Measurements from ENCODE around the gene LRRC27.
A peak's percentile ranks its signal among the peaks of the same experiment; 100 is the strongest.

Gene LRRC27

GRCh38 chr10:132360766-132361447 lies 28.9 kb downstream of the LRRC27 start:
- no peak for DNase-seq

- DNase-seq = no peak
Observed at GRCh38 chr10:132361581-132362101, 29.6 kb downstream of the LRRC27 start.

- DNase-seq = no peak
Observed at GRCh38 chr10:132362151-132362611, 30.2 kb downstream of the LRRC27 start.

GRCh38 chr10:132363376-132363775 lies 31.4 kb downstream of the LRRC27 start:
- no peak for DNase-seq

- DNase-seq = peak; percentile 13
Observed at GRCh38 chr10:132363921-132364593, 32.1 kb downstream of the LRRC27 start.

GRCh38 chr10:132364594-132364970 lies 32.6 kb downstream of the LRRC27 start:
- DNase-seq = no peak

GRCh38 chr10:132365102-132365501 lies 33.1 kb downstream of the LRRC27 start:
- no peak for DNase-seq

- DNase-seq = no peak
Observed at GRCh38 chr10:132366006-132366405, 34.0 kb downstream of the LRRC27 start.

- DNase-seq = no peak
Observed at GRCh38 chr10:132366499-132366898, 34.5 kb downstream of the LRRC27 start.

- DNase-seq = no peak
Observed at GRCh38 chr10:132368391-132368790, 36.4 kb downstream of the LRRC27 start.

GRCh38 chr10:132368881-132369635 lies 37.1 kb downstream of the LRRC27 start:
- DNase-seq = peak; percentile 84

- DNase-seq = no peak
Observed at GRCh38 chr10:132369636-132370185, 37.7 kb downstream of the LRRC27 start.

- no peak for DNase-seq
Observed at GRCh38 chr10:132370426-132371340, 38.7 kb downstream of the LRRC27 start.

GRCh38 chr10:132371641-132372081 lies 39.7 kb downstream of the LRRC27 start:
- DNase-seq = no peak

GRCh38 chr10:132372516-132373095 lies 40.6 kb downstream of the LRRC27 start:
- DNase-seq = no peak

- no peak for DNase-seq
Observed at GRCh38 chr10:132373241-132373955, 41.4 kb downstream of the LRRC27 start.

- DNase-seq = no peak
Observed at GRCh38 chr10:132374176-132374575, 42.2 kb downstream of the LRRC27 start.

- DNase-seq = no peak
Observed at GRCh38 chr10:132374612-132375011, 42.6 kb downstream of the LRRC27 start.

- DNase-seq = no peak
Observed at GRCh38 chr10:132375116-132375794, 43.3 kb downstream of the LRRC27 start.

GRCh38 chr10:132375795-132376297 lies 43.9 kb downstream of the LRRC27 start:
- no peak for DNase-seq

All from fibroblast of skin of right biceps (primary cell).